GM12878 (cell line): ENCODE results near the gene MDM1. TPM values are rescaled to one million over a fixed set of nuclear protein-coding genes. Genes with fewer than 3 reads are reported as not detected.

Experiments
- ATAC-seq: fragments of 200-7000 bp; cut with Tn5 transposase; 3 replicates; pipeline ENCODE4 v1.9.1; 2020; ENCODE audit warnings: mild to moderate bottlenecking, moderate library complexity
- BruUV-seq: library from RNA; stranded (reverse); fragments of 400-500 nt; replicated peaks from 2 replicates; lab custom pipeline; 2021; lab: Mats Ljungman, UMichigan
- CTCF ChIA-PET: fragments of 300-600 bp; sonication (Branson Sonifier 250); formaldehyde crosslinking; extraction: SDS; loops from one replicate; lab custom pipeline; 2021; ENCODE audit warnings: inconsistent platforms; lab: Yijun Ruan, JAX
- POLR2A ChIA-PET: fragments of 350-600 bp; formaldehyde crosslinking; extraction: SDS; loops from one replicate; lab custom pipeline; 2021; ENCODE audit warnings: inconsistent platforms; lab: Charles Lee
- RAD21 ChIA-PET: fragments of 300-600 bp; sonication (Branson Sonifier 250); formaldehyde crosslinking; loops from one replicate; lab custom pipeline; 2023; ENCODE audit warnings: antibody characterized with exemption; ENCODE audit not compliant: unreplicated experiment; lab: Charles Lee
- SMC1A ChIA-PET: fragments of 300-600 bp; sonication (Branson Sonifier 250); formaldehyde crosslinking; loops from one replicate; lab custom pipeline; 2023; ENCODE audit not compliant: unreplicated experiment, uncharacterized antibody; lab: Charles Lee
- DNase-seq: peaks from one replicate; pipeline ENCODE4 v3.0.0-alpha.2; 2011; ENCODE audit warnings: low read depth, low spot score
- FAIRE-seq: peaks from 3 replicates; lab custom pipeline; 2011; peaks lifted over from hg19 to GRCh38; lab: Jason Lieb, UNC
- H2AFZ ChIP-seq: 2 replicates; pipeline ENCODE4 v1.6.0; 2011; ENCODE audit warnings: low read depth, low read length, control low read depth; ENCODE audit not compliant: control insufficient read depth
- H3K27ac ChIP-seq: 2 replicates; pipeline ENCODE4 v1.5.1; 2011; ENCODE audit warnings: control low read depth; ENCODE audit not compliant: control insufficient read depth, insufficient read depth
- H3K27me3 ChIP-seq, 2 experiments: replicated peaks in 1 of 2; 2 replicates each; pipeline versions ENCODE4 v1.6.0 to v1.6.1; 2011; ENCODE audit warnings: low read length in 1 of 2; ENCODE audit not compliant: control insufficient read depth in 2 of 2, insufficient read depth in 2 of 2
- H3K36me3 ChIP-seq, 2 experiments: 2 replicates each; pipeline ENCODE4 v1.5.1; 2011; ENCODE audit warnings: low read length in 1 of 2; ENCODE audit not compliant: control insufficient read depth in 2 of 2, insufficient read depth in 2 of 2
- H3K4me1 ChIP-seq: 2 replicates; pipeline ENCODE4 v1.6.1; 2011; ENCODE audit warnings: mild to moderate bottlenecking, low read length, moderate library complexity, mixed read lengths; ENCODE audit not compliant: control insufficient read depth, insufficient read depth
- H3K4me2 ChIP-seq: 2 replicates; pipeline ENCODE4 v1.6.0; 2011; ENCODE audit warnings: control low read depth; ENCODE audit not compliant: control insufficient read depth, insufficient read depth
- H3K4me3 ChIP-seq: fragments of 200-600 bp; sonication (generic); 2 replicates; pipeline ENCODE4 v1.5.1; 2016
- H3K79me2 ChIP-seq: 2 replicates; pipeline ENCODE4 v1.6.0; 2011; ENCODE audit warnings: low read length; ENCODE audit not compliant: control insufficient read depth, insufficient read depth
- H3K9ac ChIP-seq: 2 replicates; pipeline ENCODE4 v1.8.0; 2011; ENCODE audit warnings: low read length, control low read depth, mixed read lengths; ENCODE audit not compliant: control insufficient read depth, insufficient read depth
- H3K9me3 ChIP-seq: replicated peaks from 3 replicates; pipeline ENCODE4 v1.5.1; 2011; ENCODE audit warnings: mild to moderate bottlenecking, low read length; ENCODE audit not compliant: control insufficient read depth, insufficient read depth
- H4K20me1 ChIP-seq: 2 replicates; pipeline ENCODE4 v1.6.0; 2011; ENCODE audit not compliant: control insufficient read depth, insufficient read depth
- ASH2L ChIP-seq: fragments of 300-600, 200-600 bp; sonication (generic); IDR thresholded peaks from 2 replicates; pipeline ENCODE4 v1.6.1; 2017; ENCODE audit warnings: low read depth, mild to moderate bottlenecking, borderline replicate concordance
- CBX3 ChIP-seq: fragments of 200-600 bp; sonication (generic); IDR thresholded peaks from 2 replicates; pipeline ENCODE4 v1.6.1; 2016; ENCODE audit warnings: low read depth, borderline replicate concordance
- CHD1 ChIP-seq: IDR thresholded peaks from 2 replicates; pipeline ENCODE4 v1.6.1; 2012; ENCODE audit warnings: low read depth, low read length, improper control_type of control experiment
- GABPA ChIP-seq: IDR thresholded peaks from 2 replicates; pipeline ENCODE4 v1.6.1; 2014; ENCODE audit warnings: antibody characterized with exemption, low read depth, mild to moderate bottlenecking, inconsistent platforms
- GATAD2B ChIP-seq: fragments of 450-650 bp; conservative IDR thresholded peaks from 2 replicates; pipeline ENCODE4 v1.6.1; 2017; ENCODE audit warnings: low read depth, mild to moderate bottlenecking, moderate library complexity
- KLF5 ChIP-seq: fragments of 450-650 bp; IDR thresholded peaks from 2 replicates; pipeline ENCODE4 v1.6.1; 2014; ENCODE audit warnings: mild to moderate bottlenecking; ENCODE audit not compliant: partially characterized antibody
- MEF2B ChIP-seq: fragments of 450-650 bp; IDR thresholded peaks from 2 replicates; pipeline ENCODE4 v1.6.1; 2018; ENCODE audit warnings: mild to moderate bottlenecking, moderate library complexity; ENCODE audit not compliant: partially characterized antibody, poor library complexity, severe bottlenecking
- MYC ChIP-seq: IDR thresholded peaks from 2 replicates; pipeline ENCODE4 v1.6.1; 2011; ENCODE audit warnings: mild to moderate bottlenecking, low read length, moderate library complexity, inconsistent platforms; ENCODE audit not compliant: insufficient read depth, insufficient replicate concordance, insufficient read length, severe bottlenecking
- NFXL1 ChIP-seq: fragments of 450-650 bp; IDR thresholded peaks from 2 replicates; pipeline ENCODE4 v1.6.1; 2017; ENCODE audit warnings: antibody characterized with exemption, mild to moderate bottlenecking, borderline replicate concordance
- NRF1 ChIP-seq: conservative IDR thresholded peaks from 2 replicates; pipeline ENCODE4 v1.6.1; 2011; ENCODE audit warnings: mild to moderate bottlenecking, low read depth, low read length, improper control_type of control experiment
- POLR2A ChIP-seq: IDR thresholded peaks from 2 replicates; pipeline ENCODE4 v1.6.1; 2011; ENCODE audit warnings: low read depth, mild to moderate bottlenecking, low read length
- POLR2AphosphoS5 ChIP-seq: IDR thresholded peaks from 2 replicates; pipeline ENCODE4 v1.6.1; 2011; ENCODE audit warnings: mild to moderate bottlenecking, low read length, inconsistent platforms
- POU2F2 ChIP-seq: IDR thresholded peaks from 3 replicates; pipeline ENCODE4 v1.6.1; 2011; ENCODE audit warnings: low read depth, mild to moderate bottlenecking, low read length, borderline replicate concordance
- RCOR1 ChIP-seq: conservative IDR thresholded peaks from 2 replicates; pipeline ENCODE4 v1.6.1; 2012; ENCODE audit warnings: low read depth, low read length, improper control_type of control experiment
- SMAD1 ChIP-seq: fragments of 450-650 bp; IDR thresholded peaks from 2 replicates; pipeline ENCODE4 v1.6.1; 2018; ENCODE audit warnings: mild to moderate bottlenecking, low read depth; ENCODE audit not compliant: partially characterized antibody
- SMC3 ChIP-seq: IDR thresholded peaks from 2 replicates; pipeline ENCODE4 v1.6.1; 2011; ENCODE audit warnings: low read length, improper control_type of control experiment, borderline replicate concordance
- TCF3 ChIP-seq: IDR thresholded peaks from 2 replicates; pipeline ENCODE4 v1.6.1; 2012; ENCODE audit warnings: low read depth, mild to moderate bottlenecking, low read length, borderline replicate concordance; ENCODE audit not compliant: insufficient read depth
- YBX1 ChIP-seq: fragments of 450-650 bp; IDR thresholded peaks from 2 replicates; pipeline ENCODE4 v1.6.1; 2016; ENCODE audit warnings: antibody characterized with exemption
- ZNF217 ChIP-seq: fragments of 450-650 bp; IDR thresholded peaks from 2 replicates; pipeline ENCODE4 v1.6.1; 2017; ENCODE audit warnings: antibody characterized with exemption, mild to moderate bottlenecking
- ZNF24 ChIP-seq: fragments of 450-650 bp; IDR thresholded peaks from 2 replicates; pipeline ENCODE4 v1.6.1; 2017; ENCODE audit warnings: antibody characterized with exemption, mild to moderate bottlenecking
- WGBS: methylation state at CpG from one replicate; pipeline ENCODE4 v1.1.6; 2016; ENCODE audit warnings: low lambda C conversion rate; ENCODE audit not compliant: insufficient replicate concordance, insufficient coverage; ENCODE audit errors: missing lambda C conversion rate; 5-methylcytosine and 5-hydroxymethylcytosine counted together
- in situ Hi-C: fragments of 300-500 bp; cut with MboI; formaldehyde crosslinking; loops from 9 replicates; pipeline ENCODE4 v1.14.3; 2018; ENCODE audit warnings: mixed read lengths
- intact Hi-C: fragments of 100-400 bp; cut with micrococcal nuclease; formaldehyde crosslinking; loops from one replicate; pipeline ENCODE4 v1.14.2; 2022; ENCODE audit not compliant: unreplicated experiment
- polyA plus RNA-seq, 11 experiments: library from polyadenylated mRNA; depleted of rRNA in 4 of 11; unstranded in 6 of 11; stranded (reverse) in 5 of 11; fragments of >200 nt; fragmentation: Nextera tagmentation in 4 of 11; fragmentation: Illumina TruSeq in 1 of 11; extraction: Ambion mirVana in 4 of 11; extraction: Trizol in 1 of 11; gene quantifications; 1 replicate in 1 of 11; 2 replicates in 10 of 11; pipeline versions ENCODE4 v1.2.1 to v1.2.3, GENCODE V29; 2011 to 2016; ENCODE audit warnings: inconsistent platforms in 2 of 11, missing spikeins in 2 of 11, low read depth in 1 of 11
- total RNA-seq, 4 experiments: library from RNA; depleted of rRNA in 3 of 4; stranded (reverse); fragments of >200 nt in 3 of 4; fragmentation: Illumina TruSeq in 1 of 4; extraction: Trizol in 1 of 4; gene quantifications; 2 replicates each; pipeline versions ENCODE4 v1.2.1 to v1.2.3, GENCODE V29; 2013 to 2021
- TF ChIP-seq, protein P1 (sequence below): IDR thresholded peaks from 2 replicates; pipeline ENCODE4 v1.6.1; 2011; ENCODE audit warnings: borderline replicate concordance, low read depth, mild to moderate bottlenecking, moderate library complexity, mixed read lengths, low read length; ENCODE audit not compliant: insufficient read depth; ENCODE audit errors: extremely low read length
- TF ChIP-seq, protein P2 (sequence below): fragments of 150-350 bp; IDR thresholded peaks from 2 replicates; pipeline ENCODE4 v1.6.1; 2016; ENCODE audit warnings: low read depth, low read length

MDM1 gene
- total and polyA plus RNA-seq, 10 of the 15 experiments (the other 5 are each of a cell fraction or from before 2014, with no cell fraction given): 10.1 to 25.3 (median 16.5) TPM

- intact Hi-C loops (loop anchor here (1.0 to 2.0 kb wide), 2 partner anchors 13 to 16 kb away; no protein-coding TSS in a partner anchor), in situ Hi-C loops (no loop called here)
- TF ChIP-seq SMC3 (peak; percentile 18; the same call in 1 of the 2 replicates), YBX1 (no peak), GABPA (peak; percentile 62; the same call in 1 of the 2 replicates), ASH2L (no peak), SMAD1 (no peak), POU2F2 (peak; percentile 70; the same call in 1 of the 3 replicates), ZNF24 (peak; percentile 82), POLR2A (no peak), NRF1 (no peak), MEF2B (peak; percentile 38), POLR2AphosphoS5 (no peak), TCF3 (no peak), ZNF217 (no peak), CBX3 (no peak), NFXL1 (no peak), KLF5 (no peak), MYC (no peak), GATAD2B (no peak), CHD1 (no peak), RCOR1 (0 out of 2 replicates have a peak, but pooled peaks have one; percentile 73)
- TF ChIP-seq, protein P1, sequence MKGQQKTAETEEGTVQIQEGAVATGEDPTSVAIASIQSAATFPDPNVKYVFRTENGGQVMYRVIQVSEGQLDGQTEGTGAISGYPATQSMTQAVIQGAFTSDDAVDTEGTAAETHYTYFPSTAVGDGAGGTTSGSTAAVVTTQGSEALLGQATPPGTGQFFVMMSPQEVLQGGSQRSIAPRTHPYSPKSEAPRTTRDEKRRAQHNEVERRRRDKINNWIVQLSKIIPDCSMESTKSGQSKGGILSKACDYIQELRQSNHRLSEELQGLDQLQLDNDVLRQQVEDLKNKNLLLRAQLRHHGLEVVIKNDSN: no peak
- TF ChIP-seq, protein P2, sequence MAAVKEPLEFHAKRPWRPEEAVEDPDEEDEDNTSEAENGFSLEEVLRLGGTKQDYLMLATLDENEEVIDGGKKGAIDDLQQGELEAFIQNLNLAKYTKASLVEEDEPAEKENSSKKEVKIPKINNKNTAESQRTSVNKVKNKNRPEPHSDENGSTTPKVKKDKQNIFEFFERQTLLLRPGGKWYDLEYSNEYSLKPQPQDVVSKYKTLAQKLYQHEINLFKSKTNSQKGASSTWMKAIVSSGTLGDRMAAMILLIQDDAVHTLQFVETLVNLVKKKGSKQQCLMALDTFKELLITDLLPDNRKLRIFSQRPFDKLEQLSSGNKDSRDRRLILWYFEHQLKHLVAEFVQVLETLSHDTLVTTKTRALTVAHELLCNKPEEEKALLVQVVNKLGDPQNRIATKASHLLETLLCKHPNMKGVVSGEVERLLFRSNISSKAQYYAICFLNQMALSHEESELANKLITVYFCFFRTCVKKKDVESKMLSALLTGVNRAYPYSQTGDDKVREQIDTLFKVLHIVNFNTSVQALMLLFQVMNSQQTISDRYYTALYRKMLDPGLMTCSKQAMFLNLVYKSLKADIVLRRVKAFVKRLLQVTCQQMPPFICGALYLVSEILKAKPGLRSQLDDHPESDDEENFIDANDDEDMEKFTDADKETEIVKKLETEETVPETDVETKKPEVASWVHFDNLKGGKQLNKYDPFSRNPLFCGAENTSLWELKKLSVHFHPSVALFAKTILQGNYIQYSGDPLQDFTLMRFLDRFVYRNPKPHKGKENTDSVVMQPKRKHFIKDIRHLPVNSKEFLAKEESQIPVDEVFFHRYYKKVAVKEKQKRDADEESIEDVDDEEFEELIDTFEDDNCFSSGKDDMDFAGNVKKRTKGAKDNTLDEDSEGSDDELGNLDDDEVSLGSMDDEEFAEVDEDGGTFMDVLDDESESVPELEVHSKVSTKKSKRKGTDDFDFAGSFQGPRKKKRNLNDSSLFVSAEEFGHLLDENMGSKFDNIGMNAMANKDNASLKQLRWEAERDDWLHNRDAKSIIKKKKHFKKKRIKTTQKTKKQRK: no peak
These were observed 42.0 kb downstream of the MDM1 start for GRCh38 chr12:68290126-68290525.

More at GRCh38 chr12:68290126-68290525, 42.0 kb downstream of the MDM1 start:
- H3K9me3 ChIP-seq: no peaks in the 10 kb centered on the region; the same call in 2 of the 3 replicates
- ChIA-PET POLR2A (interaction anchor here (0.5 to 1.2 kb wide), 4 partner anchors 9 to 272 kb away, joined by 3 to 6 read pairs (median 3); no protein-coding TSS in a partner anchor), CTCF (interaction anchor here (0.8 to 2.4 kb wide), 9 partner anchors 9 to 67 kb away, joined by 3 to 18 read pairs (median 3); no protein-coding TSS in a partner anchor), RAD21 (interaction anchor here (0.6 to 2.0 kb wide), 5 partner anchors 16 to 248 kb away, joined by 3 to 6 read pairs (median 4); no protein-coding TSS in a partner anchor), SMC1A (interaction anchor here (0.8 to 3.2 kb wide), 13 partner anchors 9 to 359 kb away, joined by 3 to 17 read pairs (median 4); no protein-coding TSS in a partner anchor)
- no peak overlapping the region for H2AFZ ChIP-seq
- H3K27ac ChIP-seq: no peak overlapping the region
- H3K4me3 ChIP-seq: no peak overlapping the region
- no peak overlapping the region for H3K9ac ChIP-seq
- H3K4me2 ChIP-seq: no peak overlapping the region
- no peaks in the 10 kb centered on the region for H4K20me1 ChIP-seq
- under 1% methylated on average over 6 of the region's 6 CpGs for WGBS
- H3K79me2 ChIP-seq: no peaks in the 10 kb centered on the region
- DNase-seq (peak; percentile 93), ATAC-seq (peak; percentile 100), FAIRE-seq (peak; percentile 77)
- H3K4me1 ChIP-seq: peaks cover 7% of the 10 kb centered on the region
- H3K27me3 ChIP-seq: no peaks in the 10 kb centered on the region
- no TSS peak for BruUV-seq
- H3K36me3 ChIP-seq: no peaks in the 10 kb centered on the region
